Loucy (cell line): ENCODE measurements around the gene SPATA21.

Source experiments
- H2AFZ ChIP-seq: fragments of 200-600 bp; sonication (generic); 2 replicates; pipeline ENCODE4 v1.6.0; 2016; ENCODE audit warnings: antibody characterized with exemption, mild to moderate bottlenecking, low read length, moderate library complexity
- H3F3A ChIP-seq: fragments of 200-600 bp; 2 replicates; pipeline ENCODE4 v1.6.0; 2016; ENCODE audit warnings: antibody characterized with exemption, low read depth, mild to moderate bottlenecking
- H3K27me3 ChIP-seq: fragments of 200-600 bp; sonication (generic); 2 replicates; pipeline ENCODE4 v1.6.1; 2014; ENCODE audit warnings: low read length, mild to moderate bottlenecking; ENCODE audit not compliant: insufficient read depth, poor library complexity, severe bottlenecking
- H3K36me3 ChIP-seq: fragments of 200-600 bp; sonication (generic); 2 replicates; pipeline ENCODE4 v1.6.1; 2016; ENCODE audit warnings: low read length; ENCODE audit not compliant: insufficient read depth
- H3K4me1 ChIP-seq: fragments of 200-600 bp; sonication (generic); 2 replicates; pipeline ENCODE4 v1.5.1; 2014; ENCODE audit warnings: low read length, mild to moderate bottlenecking; ENCODE audit not compliant: insufficient read depth, poor library complexity, severe bottlenecking
- H3K4me2 ChIP-seq: fragments of 200-600 bp; sonication (generic); 2 replicates; pipeline ENCODE4 v1.6.0; 2014; ENCODE audit warnings: antibody characterized with exemption, low read length, low read depth, mild to moderate bottlenecking; ENCODE audit not compliant: poor library complexity, severe bottlenecking
- H3K4me3 ChIP-seq: fragments of 200-600 bp; sonication (generic); 2 replicates; pipeline ENCODE4 v1.5.1; 2014; ENCODE audit warnings: low read length, mild to moderate bottlenecking, mixed read lengths; ENCODE audit not compliant: poor library complexity, severe bottlenecking
- H3K79me2 ChIP-seq: fragments of 200-600 bp; sonication (generic); 2 replicates; pipeline ENCODE4 v1.6.1; 2014; ENCODE audit warnings: low read length; ENCODE audit not compliant: insufficient read depth
- H3K9ac ChIP-seq: fragments of 200-600 bp; sonication (generic); 2 replicates; pipeline ENCODE4 v1.6.0; 2014; ENCODE audit warnings: mild to moderate bottlenecking, low read depth, low read length, moderate library complexity; ENCODE audit not compliant: poor library complexity, severe bottlenecking
- H3K9me2 ChIP-seq: fragments of 200-600 bp; sonication (generic); replicated peaks from 2 replicates; pipeline ENCODE4 v1.6.1; 2016; ENCODE audit warnings: low read depth, low read length, mixed read lengths
- H3K9me3 ChIP-seq: fragments of 200-600 bp; sonication (generic); 2 replicates; pipeline ENCODE4 v1.6.1; 2014; ENCODE audit warnings: mild to moderate bottlenecking, antibody characterized with exemption, low read length, low read depth; ENCODE audit not compliant: insufficient read depth
- H4K20me1 ChIP-seq: fragments of 200-600 bp; sonication (generic); 2 replicates; pipeline ENCODE4 v1.6.0; 2014; ENCODE audit warnings: antibody characterized with exemption, low read length, mild to moderate bottlenecking; ENCODE audit not compliant: insufficient read depth, poor library complexity, severe bottlenecking
- CTCF ChIP-seq: fragments of 200-600 bp; sonication (generic); conservative IDR thresholded peaks from 2 replicates; pipeline ENCODE4 v1.5.1; 2014; ENCODE audit warnings: mild to moderate bottlenecking, antibody characterized with exemption, low read length
- EZH2phosphoT487 ChIP-seq: fragments of 200-600 bp; IDR thresholded peaks from 2 replicates; pipeline ENCODE4 v1.6.1; 2018; ENCODE audit warnings: antibody characterized with exemption, mild to moderate bottlenecking, moderate library complexity, borderline replicate concordance

The SPATA21 gene

GRCh38 chr1:16464917-16465625, 27.8 kb upstream of the SPATA21 start:
- Histone ChIP-seq H4K20me1 (no peaks in the 10 kb centered on the region), H3K36me3 (peaks cover 17% of the 10 kb centered on the region; the same call in 1 of the 2 replicates)
- TF ChIP-seq EZH2phosphoT487 = no peak
- no peak for TF ChIP-seq CTCF

GRCh38 chr1:16462773-16463330, 25.6 kb upstream of the SPATA21 start:
- Histone ChIP-seq H3K4me2 (no peak overlapping the region), H3K79me2 (no peaks in the 10 kb centered on the region), H3K36me3 (peaks cover 35% of the 10 kb centered on the region; the same call in 1 of the 2 replicates), H3K9me2 (no peaks in the 10 kb centered on the region), H3K4me1 (no peaks in the 10 kb centered on the region), H3F3A (no peaks in the 10 kb centered on the region), H3K9ac (no peak overlapping the region), H2AFZ (no peak overlapping the region), H3K9me3 (no peaks in the 10 kb centered on the region), H3K27me3 (no peaks in the 10 kb centered on the region), H3K4me3 (no peak overlapping the region), H4K20me1 (no peaks in the 10 kb centered on the region)
- TF ChIP-seq CTCF (no peak), EZH2phosphoT487 (no peak)

More at GRCh38 chr1:16464917-16465625, 27.8 kb upstream of the SPATA21 start:
- H3K79me2 ChIP-seq = no peaks in the 10 kb centered on the region
- H3K4me2 ChIP-seq = no peak overlapping the region
- H2AFZ ChIP-seq = no peak overlapping the region
- H3K27me3 ChIP-seq = no peaks in the 10 kb centered on the region
- H3K9me2 ChIP-seq = no peaks in the 10 kb centered on the region
- no peak overlapping the region for H3K9ac ChIP-seq
- H3K4me3 ChIP-seq = no peak overlapping the region
- H3K9me3 ChIP-seq = no peaks in the 10 kb centered on the region
- no peaks in the 10 kb centered on the region for H3F3A ChIP-seq
- no peaks in the 10 kb centered on the region for H3K4me1 ChIP-seq

- TF ChIP-seq CTCF = no peak
- no peak for TF ChIP-seq EZH2phosphoT487
- Histone ChIP-seq H2AFZ (no peak overlapping the region), H3K4me1 (no peaks in the 10 kb centered on the region), H3K79me2 (no peaks in the 10 kb centered on the region), H3F3A (no peaks in the 10 kb centered on the region), H3K27me3 (no peaks in the 10 kb centered on the region), H3K4me2 (no peak overlapping the region), H3K4me3 (no peak overlapping the region), H3K36me3 (peaks cover 42% of the 10 kb centered on the region; the same call in 1 of the 2 replicates), H3K9me2 (no peaks in the 10 kb centered on the region), H3K9me3 (no peaks in the 10 kb centered on the region), H4K20me1 (no peaks in the 10 kb centered on the region), H3K9ac (no peak overlapping the region)
Measured at GRCh38 chr1:16461681-16462080, 24.5 kb upstream of the SPATA21 start.
